HG03066 (cell line): Measurements from ENCODE around the gene PCIF1.
"Not testable (repeated sequence)": the region's sequence is repeated elsewhere in the genome, so short reads cannot be mapped to it uniquely, and the experiment has no call there.

Experiments
- ATAC-seq: cut with Tn5 transposase; IDR thresholded peaks from one replicate; pipeline ENCODE4 v1.9.1; 2021; ENCODE audit warnings: low read depth; ENCODE audit not compliant: unreplicated experiment

Gene PCIF1

GRCh38 chr20:45988830-45989229, 54.3 kb downstream of the PCIF1 start:
- not testable (repeated sequence) for ATAC-seq

GRCh38 chr20:45991616-45992015, 57.1 kb downstream of the PCIF1 start:
- no peak for ATAC-seq

- no peak for ATAC-seq
Measured at GRCh38 chr20:45993197-45993951, 58.9 kb downstream of the PCIF1 start.

DNA sequence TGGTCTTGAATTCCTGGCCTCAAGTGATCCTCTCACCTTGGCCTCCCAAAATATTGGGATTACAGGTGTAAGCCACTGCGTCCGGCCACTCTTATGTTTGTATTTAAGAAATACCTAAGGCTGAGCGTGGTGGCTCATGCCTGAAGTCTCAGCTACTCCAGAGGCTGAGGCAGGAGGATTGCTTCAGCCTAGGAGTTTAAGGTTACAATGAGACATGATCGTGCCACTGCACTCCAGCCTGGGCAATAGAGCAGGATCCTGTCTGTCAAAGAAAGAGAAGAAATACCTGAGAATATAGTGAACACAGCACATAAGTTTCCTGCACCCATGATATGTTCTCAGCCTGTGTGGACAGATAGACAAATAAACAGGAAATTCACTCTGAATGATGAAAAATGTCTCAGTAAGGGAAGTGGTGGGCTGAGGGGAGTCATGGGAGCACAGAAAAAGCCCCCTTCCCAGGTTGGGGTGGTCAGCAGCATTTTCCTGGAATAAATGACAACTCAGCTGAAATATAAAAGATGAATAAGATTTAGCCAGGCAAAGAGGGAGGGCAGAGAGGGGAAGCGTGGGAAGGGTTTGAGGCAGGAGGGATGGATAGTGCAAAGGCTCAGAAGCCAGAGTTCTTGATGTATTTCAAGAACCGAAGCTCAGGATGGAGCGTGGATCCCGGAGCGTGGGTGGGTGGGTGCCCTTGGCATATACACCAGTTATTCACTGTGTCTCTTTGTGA, 60.4 kb downstream of the PCIF1 start:
- no peak for ATAC-seq

DNA sequence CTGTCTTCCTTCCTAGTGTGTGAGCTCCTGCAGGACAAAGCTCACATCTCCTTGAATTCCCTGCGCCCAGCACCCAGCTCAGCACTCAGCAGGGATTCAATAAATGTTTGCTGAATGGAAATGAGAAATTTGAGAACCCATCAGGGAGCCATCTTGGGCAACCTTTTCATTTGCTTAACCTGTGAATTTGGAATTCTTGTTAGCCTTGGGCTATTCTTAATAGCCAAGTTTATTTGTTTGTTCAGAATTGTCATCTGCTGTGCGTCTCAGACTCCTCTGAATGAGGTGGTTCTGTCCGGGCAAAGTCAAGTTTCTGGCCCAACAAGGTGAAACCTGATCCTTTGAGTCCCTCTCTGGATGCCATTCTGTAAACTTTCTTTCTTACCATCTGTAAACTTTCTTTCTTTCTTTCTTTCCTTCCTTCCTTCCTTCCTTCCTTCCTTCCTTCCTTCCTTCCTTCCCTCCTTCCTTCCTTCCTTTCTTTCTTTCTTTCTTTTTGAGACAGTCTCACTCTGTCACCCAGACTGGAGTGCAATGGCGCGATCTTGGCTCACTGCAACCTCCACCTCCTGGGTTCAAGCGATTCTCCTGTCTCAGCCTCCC, 61.1 kb downstream of the PCIF1 start:
- not testable (repeated sequence) for ATAC-seq

- ATAC-seq = no peak
Measured at GRCh38 chr20:45997187-45997586, 62.7 kb downstream of the PCIF1 start.
